H1 (cell line): ENCODE data around the gene RFX3. TPM values are rescaled to one million over a fixed set of nuclear protein-coding genes. Genes with fewer than 3 reads are reported as not detected.

Source experiments
- CTCF ChIA-PET: fragments of 300-600 bp; sonication (Branson Sonifier 250); formaldehyde crosslinking; loops from one replicate; lab custom pipeline; 2021; ENCODE audit not compliant: partially characterized antibody; lab: Charles Lee
- POLR2A ChIA-PET: fragments of 300-600 bp; sonication (Branson Sonifier 250); formaldehyde crosslinking; loops from one replicate; lab custom pipeline; 2021; ENCODE audit warnings: inconsistent platforms; ENCODE audit not compliant: partially characterized antibody; lab: Charles Lee
- DNase-seq, 2 experiments: peaks; one replicate each; pipeline versions ENCODE4 v3.0.0 to v3.0.0-alpha.2; 2010 to 2022; ENCODE audit warnings: low spot score in 2 of 2, low read depth in 1 of 2, mixed read lengths in 1 of 2
- FAIRE-seq: peaks from 2 replicates; lab custom pipeline; 2011; peaks lifted over from hg19 to GRCh38; lab: Jason Lieb, UNC
- H2AFZ ChIP-seq: 2 replicates; pipeline ENCODE4 v1.8.1; 2012; ENCODE audit warnings: low read length, inconsistent platforms
- H2AK5ac ChIP-seq: 2 replicates; pipeline ENCODE4 v1.6.1; 2013; ENCODE audit warnings: low read depth, low read length
- H2BK120ac ChIP-seq: replicated peaks from 2 replicates; pipeline ENCODE3; 2013; ENCODE audit warnings: low read depth, low read length, inconsistent platforms
- H2BK12ac ChIP-seq: 2 replicates; pipeline ENCODE4 v1.6.1; 2013; ENCODE audit warnings: low read depth, low read length
- H2BK15ac ChIP-seq: 2 replicates; pipeline ENCODE4 v1.6.1; 2013; ENCODE audit warnings: low read length
- H2BK20ac ChIP-seq: 2 replicates; pipeline ENCODE4 v1.6.1; 2013; ENCODE audit warnings: low read length
- H2BK5ac ChIP-seq: 2 replicates; pipeline ENCODE4 v1.6.1; 2013; ENCODE audit warnings: low read depth, low read length
- H3K14ac ChIP-seq: 2 replicates; pipeline ENCODE4 v1.6.1; 2013; ENCODE audit warnings: inconsistent platforms; ENCODE audit not compliant: insufficient read length
- H3K18ac ChIP-seq: 2 replicates; pipeline ENCODE4 v1.6.1; 2013; ENCODE audit warnings: low read length; ENCODE audit errors: extremely low read depth
- H3K23ac ChIP-seq: 2 replicates; pipeline ENCODE4 v1.6.1; 2013; ENCODE audit warnings: inconsistent platforms; ENCODE audit not compliant: insufficient read length
- H3K23me2 ChIP-seq: 2 replicates; pipeline ENCODE4 v1.6.1; 2013; ENCODE audit warnings: low read depth, low read length
- H3K27ac ChIP-seq: 2 replicates; pipeline ENCODE4 v1.6.1; 2011; ENCODE audit warnings: low read depth, low read length, inconsistent platforms
- H3K27me3 ChIP-seq, 4 experiments: replicated peaks in 1 of 4; 1 replicate in 1 of 4; 2 replicates in 3 of 4; pipeline versions ENCODE4 v1.6.1 to v1.8.1; 2011 to 2013; ENCODE audit warnings: low read length in 3 of 4, mild to moderate bottlenecking in 3 of 4, inconsistent platforms in 2 of 4, mixed read lengths in 2 of 4, moderate library complexity in 1 of 4; ENCODE audit not compliant: control insufficient read depth in 3 of 4, insufficient read depth in 3 of 4; ENCODE audit errors: extremely low read depth in 1 of 4
- H3K36me3 ChIP-seq, 4 experiments: 2 replicates each; pipeline versions ENCODE4 v1.6.1 to v1.8.1; 2011 to 2013; ENCODE audit warnings: mild to moderate bottlenecking in 4 of 4, low read length in 3 of 4, moderate library complexity in 2 of 4, control low read depth in 1 of 4, inconsistent platforms in 1 of 4; ENCODE audit not compliant: insufficient read depth in 4 of 4, control insufficient read depth in 2 of 4
- H3K4ac ChIP-seq: replicated peaks from 2 replicates; pipeline ENCODE3; 2013; ENCODE audit warnings: low read length, low read depth, mixed read lengths, inconsistent platforms; ENCODE audit not compliant: insufficient read length
- H3K4me1 ChIP-seq, 4 experiments: replicated peaks in 1 of 4; 1 replicate in 1 of 4; 2 replicates in 3 of 4; pipeline versions ENCODE4 v1.6.1 to v1.8.1; 2011 to 2013; ENCODE audit warnings: low read length in 3 of 4, inconsistent platforms in 2 of 4, mixed read lengths in 1 of 4; ENCODE audit not compliant: insufficient read depth in 4 of 4, control insufficient read depth in 3 of 4
- H3K4me2 ChIP-seq, 2 experiments: 2 replicates each; pipeline versions ENCODE4 v1.6.1 to v1.8.1; 2011 to 2013; ENCODE audit warnings: low read depth in 2 of 2, low read length in 2 of 2, control low read depth in 1 of 2, inconsistent platforms in 1 of 2, mild to moderate bottlenecking in 1 of 2; ENCODE audit not compliant: insufficient read depth in 1 of 2
- H3K4me3 ChIP-seq, 4 experiments: fragments of 200-600, 300-600 bp in 1 of 4; sonication (generic), shearing (Covaris generic), sonication (Bioruptor Twin) in 1 of 4; 2 replicates each; pipeline versions ENCODE4 v1.5.1 to v1.8.1; 2011 to 2016; ENCODE audit warnings: low read length in 4 of 4, low read depth in 3 of 4, control low read depth in 2 of 4, inconsistent platforms in 2 of 4, mild to moderate bottlenecking in 2 of 4, mixed read lengths in 1 of 4, moderate library complexity in 1 of 4; ENCODE audit not compliant: insufficient read depth in 2 of 4; ENCODE audit errors: extremely low read depth in 1 of 4
- H3K56ac ChIP-seq: replicated peaks from 2 replicates; pipeline ENCODE3; 2013; ENCODE audit warnings: low read depth, mild to moderate bottlenecking, mixed read lengths, low read length, inconsistent platforms; ENCODE audit not compliant: insufficient read length
- H3K79me1 ChIP-seq: 2 replicates; pipeline ENCODE4 v1.6.1; 2013; ENCODE audit warnings: low read depth, low read length, control low read depth
- H3K79me2 ChIP-seq, 2 experiments: 2 replicates each; pipeline versions ENCODE4 v1.6.1 to v1.8.1; 2012 to 2013; ENCODE audit warnings: low read length in 2 of 2, mild to moderate bottlenecking in 2 of 2, inconsistent platforms in 1 of 2; ENCODE audit not compliant: insufficient read depth in 2 of 2, control insufficient read depth in 1 of 2
- H3K9ac ChIP-seq, 4 experiments: replicated peaks in 1 of 4; 1 replicate in 1 of 4; 2 replicates in 3 of 4; pipeline versions ENCODE4 v1.6.1 to v1.8.1; 2011 to 2013; ENCODE audit warnings: low read depth in 3 of 4, low read length in 3 of 4, control low read depth in 2 of 4, mild to moderate bottlenecking in 2 of 4, moderate library complexity in 2 of 4, inconsistent platforms in 1 of 4; ENCODE audit errors: extremely low read depth in 1 of 4
- H3K9me3 ChIP-seq, 2 experiments: 2 replicates each; pipeline versions ENCODE4 v1.6.1 to v1.8.1; 2012 to 2013; ENCODE audit warnings: mild to moderate bottlenecking in 2 of 2, moderate library complexity in 2 of 2, control low read depth in 1 of 2, inconsistent platforms in 1 of 2, low read depth in 1 of 2, low read length in 1 of 2, mixed read lengths in 1 of 2; ENCODE audit not compliant: insufficient read depth in 2 of 2
- H4K20me1 ChIP-seq, 2 experiments: replicated peaks in 1 of 2; 2 replicates each; pipeline versions ENCODE3 to v1.8.1; 2011 to 2013; ENCODE audit warnings: inconsistent platforms in 2 of 2, low read length in 2 of 2, mild to moderate bottlenecking in 1 of 2; ENCODE audit not compliant: insufficient read depth in 2 of 2, control insufficient read depth in 1 of 2
- H4K5ac ChIP-seq: 2 replicates; pipeline ENCODE4 v1.6.1; 2013; ENCODE audit warnings: low read length, low read depth, mixed read lengths, inconsistent platforms; ENCODE audit not compliant: insufficient read length
- H4K8ac ChIP-seq: 2 replicates; pipeline ENCODE4 v1.8.0; 2013; ENCODE audit warnings: mild to moderate bottlenecking, moderate library complexity, low read length, inconsistent platforms; ENCODE audit not compliant: insufficient read depth; ENCODE audit errors: extremely low read depth
- H4K91ac ChIP-seq: replicated peaks from 2 replicates; pipeline ENCODE3; 2013; ENCODE audit warnings: low read length, mixed read lengths, inconsistent platforms; ENCODE audit not compliant: insufficient read length
- EP300 ChIP-seq, 2 experiments: IDR thresholded peaks; 1 replicate in 1 of 2; 2 replicates in 1 of 2; pipeline ENCODE4 v1.6.1; 2011 to 2012; ENCODE audit warnings: low read depth in 2 of 2, low read length in 2 of 2, mild to moderate bottlenecking in 2 of 2, borderline replicate concordance in 1 of 2, inconsistent platforms in 1 of 2, moderate library complexity in 1 of 2
- WGBS, 2 experiments: shearing (Covaris generic) in 1 of 2; methylation state at CpG; one replicate each; pipeline versions ENCODE4 v1.1.6 to v1.1.7; 2013 to 2015; ENCODE audit warnings: low lambda C conversion rate in 2 of 2, mixed read lengths in 2 of 2, inconsistent platforms in 1 of 2, low coverage in 1 of 2, missing lambda C conversion rate in 1 of 2; ENCODE audit not compliant: insufficient replicate concordance in 2 of 2, insufficient coverage in 1 of 2, insufficient read length in 1 of 2; ENCODE audit errors: extremely low coverage in 1 of 2, missing lambda C conversion rate in 1 of 2; 5-methylcytosine and 5-hydroxymethylcytosine counted together
- polyA plus RNA-seq, 7 experiments: library from polyadenylated mRNA; depleted of rRNA in 3 of 7; stranded (reverse) in 5 of 7; unstranded in 2 of 7; fragments of >200 nt in 5 of 7; fragments of 200-250 nt in 2 of 7; gene quantifications; 1 replicate in 5 of 7; 2 replicates in 1 of 7; 4 replicates in 1 of 7; pipeline versions ENCODE4 v1.2.1 to v1.2.3, GENCODE V29; 2011 to 2013; ENCODE audit warnings: missing spikeins in 2 of 7, mixed read lengths in 2 of 7
- total RNA-seq: library from RNA; stranded (reverse); fragmentation: NEBNext Ultra II Directional; extraction: Animal tissue kit (Norgen Biotek cat#: 25700); gene quantifications from 2 replicates; pipeline ENCODE4 v1.2.1, GENCODE V29; 2021

Gene RFX3
- total and polyA plus RNA-seq, 2 of the 8 experiments (the other 6 are each of a cell fraction or from before 2014, with no cell fraction given) = 4.9 to 22.6 TPM

DNA sequence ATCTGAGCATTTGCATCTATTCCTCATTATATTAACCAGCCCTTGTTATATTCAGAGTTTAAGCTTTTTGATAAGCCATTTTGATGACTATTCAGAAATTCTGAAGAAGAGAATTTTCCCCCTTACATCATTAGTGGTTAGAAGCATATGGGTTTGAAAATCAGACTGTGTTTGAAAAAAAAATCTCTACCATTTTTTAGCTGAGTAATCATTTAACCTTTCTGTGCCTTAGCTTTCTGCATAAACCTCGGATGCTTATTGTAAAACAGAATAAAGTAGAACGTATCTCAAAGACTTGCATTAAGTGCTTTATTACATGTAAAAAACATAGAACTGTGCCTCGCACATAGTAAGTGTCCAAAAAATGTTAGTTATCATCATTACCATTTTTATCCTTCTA lies 278.6 kb downstream of the RFX3 start:
- no peak overlapping the region for H3K4me3 ChIP-seq
- WGBS, 2 experiments = 88% methylated on average over 3 of the region's 3 CpGs; no CpG with 5 or more reads in 1 of the 2 experiments
- no peaks in the 10 kb centered on the region for H3K79me2 ChIP-seq
- no peak overlapping the region for H3K56ac ChIP-seq
- POLR2A ChIA-PET = no interaction called here
- H2AK5ac ChIP-seq = no peak overlapping the region
- no peak overlapping the region for H2BK20ac ChIP-seq
- H2BK5ac ChIP-seq = no peak overlapping the region
- H4K8ac ChIP-seq = no peak overlapping the region
- H3K14ac ChIP-seq = no peak overlapping the region
- H2AFZ ChIP-seq = no peak overlapping the region
- FAIRE-seq = no peak
- no peaks in the 10 kb centered on the region for H3K27me3 ChIP-seq
- no peaks in the 10 kb centered on the region for H3K23me2 ChIP-seq
- H2BK120ac ChIP-seq = no peak overlapping the region
- no peaks in the 10 kb centered on the region; a peak in 1 of 7 replicates for H3K4me1 ChIP-seq
- no peak overlapping the region for H2BK12ac ChIP-seq
- H3K18ac ChIP-seq = no peak overlapping the region
- H3K4me2 ChIP-seq = no peak overlapping the region
- no peak overlapping the region for H3K27ac ChIP-seq
- no peak for TF ChIP-seq EP300 (IDR thresholded peaks at IDR 0.05; ENCODE audit: borderline replicate concordance in 1 of 2, low read depth in 2 of 2, low read length in 2 of 2)
- TF ChIP-seq, all 59 proteins: peak for 0
- Histone ChIP-seq H4K91ac (no peak overlapping the region), H2BK15ac (no peak overlapping the region), H3K9ac (no peak overlapping the region), H3K9me3 (no peaks in the 10 kb centered on the region), H3K4ac (no peak overlapping the region), H4K20me1 (no peaks in the 10 kb centered on the region), H3K79me1 (no peaks in the 10 kb centered on the region), H3K36me3 (peaks cover 0 to 7% (median 0%) of the 10 kb centered on the region in 4 experiments; a peak in 2 of 8 replicates), H4K5ac (no peak overlapping the region), H3K23ac (no peak overlapping the region)
- CTCF ChIA-PET = interaction anchor here (0.6 to 1.1 kb wide), 2 partner anchors 194 to 398 kb away, joined by 3 read pairs; no protein-coding TSS in a partner anchor
- DNase-seq = no peak
